Erythroblast (primary cell): ENCODE results near the gene CMPK2.

Experiments used
- GATA1 ChIP-seq: IDR thresholded peaks from 2 replicates; pipeline ENCODE4 v1.6.1; 2011; ENCODE audit warnings: low read depth, mild to moderate bottlenecking, control low read depth, low read length, moderate library complexity
- POLR2A ChIP-seq: IDR thresholded peaks from 2 replicates; pipeline ENCODE4 v1.6.1; 2011; ENCODE audit warnings: mild to moderate bottlenecking, low read length

DNA sequence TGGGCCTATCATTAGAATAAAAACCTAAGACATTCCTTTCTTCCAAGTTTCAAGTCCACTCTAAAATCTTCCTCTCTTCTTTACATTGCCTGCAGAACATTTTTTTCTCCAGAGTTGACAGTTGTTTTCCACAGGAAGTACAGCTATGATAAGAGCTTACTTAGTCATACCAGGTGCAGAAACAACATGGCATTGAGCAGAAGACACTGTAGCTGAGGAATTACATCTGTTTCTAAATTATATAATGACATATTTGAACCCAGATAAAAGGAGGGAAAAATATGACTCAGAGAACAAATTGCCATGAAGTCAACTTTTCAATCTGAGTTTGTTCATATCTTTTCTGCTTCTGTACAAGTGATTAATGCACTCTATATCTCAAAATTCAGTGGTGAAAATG is 30.2 kb downstream of the CMPK2 start:
- TF ChIP-seq POLR2A (no peak), GATA1 (no peak)
